ENCODE data around the gene LGALS7.

Gene LGALS7

GRCh38 chr19:38725469-38726283, 47.6 kb downstream of the LGALS7 start:
- no peak for DNase-seq

GRCh38 chr19:38723990-38724854, 49.1 kb downstream of the LGALS7 start:
- DNase-seq, result no peak

- DNase-seq, result no peak
Observed at GRCh38 chr19:38723606-38723965, 49.7 kb downstream of the LGALS7 start.

- DNase-seq, result no peak
Observed at GRCh38 chr19:38722947-38723605, 50.2 kb downstream of the LGALS7 start.

- DNase-seq, result no peak
Observed at GRCh38 chr19:38721979-38722773, 51.1 kb downstream of the LGALS7 start.

GRCh38 chr19:38721496-38721895, 51.8 kb downstream of the LGALS7 start:
- DNase-seq, result no peak

Measured in CD4-positive, alpha-beta T cell treated with Interleukin-6 for 4 hours (primary cell).